MM.1S (cell line): ENCODE results near the gene GBP4.

Experiments
- DNase-seq: peaks from one replicate; pipeline ENCODE4 v3.0.0-alpha.2; 2015
- H2AFZ ChIP-seq: fragments of 300-600 bp; sonication (generic); 2 replicates; pipeline ENCODE4 v1.6.0; 2016; ENCODE audit warnings: antibody characterized with exemption, low read length
- H3F3A ChIP-seq: fragments of 300-600 bp; sonication (generic); 2 replicates; pipeline ENCODE4 v1.6.1; 2016; ENCODE audit warnings: mild to moderate bottlenecking, antibody characterized with exemption, low read length, moderate library complexity, mixed read lengths; ENCODE audit not compliant: insufficient read depth
- H3K27ac ChIP-seq: fragments of 300-600 bp; sonication (generic); 2 replicates; pipeline ENCODE4 v1.5.1; 2016; ENCODE audit warnings: mild to moderate bottlenecking, low read length
- H3K27me3 ChIP-seq: fragments of 300-600 bp; sonication (generic); replicated peaks from 2 replicates; pipeline ENCODE4 v1.6.0; 2016; ENCODE audit warnings: low read length; ENCODE audit not compliant: insufficient read depth
- H3K36me3 ChIP-seq: fragments of 300-600 bp; sonication (generic); replicated peaks from 2 replicates; pipeline ENCODE4 v1.6.1; 2016; ENCODE audit warnings: mild to moderate bottlenecking, low read length, mixed read lengths; ENCODE audit not compliant: insufficient read depth
- H3K4me1 ChIP-seq: fragments of 300-600 bp; sonication (generic); 2 replicates; pipeline ENCODE4 v1.6.1; 2016; ENCODE audit warnings: low read length, mixed read lengths
- H3K4me2 ChIP-seq: fragments of 300-600 bp; sonication (generic); 2 replicates; pipeline ENCODE4 v1.6.0; 2016; ENCODE audit warnings: low read depth, low read length
- H3K4me3 ChIP-seq: fragments of 300-600 bp; sonication (generic); 2 replicates; pipeline ENCODE4 v1.5.1; 2016; ENCODE audit warnings: low read length, mixed read lengths
- H3K79me2 ChIP-seq: fragments of 300-600 bp; sonication (generic); 2 replicates; pipeline ENCODE4 v1.6.1; 2016; ENCODE audit warnings: mixed run types, low read length, mixed read lengths
- H3K9ac ChIP-seq: fragments of 300-600 bp; sonication (generic); 2 replicates; pipeline ENCODE4 v1.6.1; 2016; ENCODE audit warnings: low read length, mixed read lengths
- H3K9me2 ChIP-seq: fragments of 300-600 bp; sonication (generic); replicated peaks from 2 replicates; pipeline ENCODE4 v1.6.1; 2016; ENCODE audit warnings: mild to moderate bottlenecking, low read length, mixed read lengths; ENCODE audit not compliant: insufficient read depth
- H3K9me3 ChIP-seq: fragments of 300-600 bp; sonication (generic); replicated peaks from 2 replicates; pipeline ENCODE4 v1.6.1; 2016; ENCODE audit warnings: mild to moderate bottlenecking, low read length, mixed read lengths; ENCODE audit not compliant: insufficient read depth
- H4K20me1 ChIP-seq: fragments of 300-600 bp; sonication (generic); 2 replicates; pipeline ENCODE4 v1.6.1; 2016; ENCODE audit warnings: mild to moderate bottlenecking, low read length, moderate library complexity, mixed read lengths; ENCODE audit not compliant: insufficient read depth
- EZH2 ChIP-seq: fragments of 300-600 bp; sonication (generic); optimal IDR thresholded peaks from 2 replicates; pipeline ENCODE3; 2017; ENCODE audit warnings: low read depth, mild to moderate bottlenecking, antibody characterized with exemption, low read length, mixed read lengths
- EZH2phosphoT487 ChIP-seq: fragments of 300-600 bp; sonication (generic); IDR thresholded peaks from 2 replicates; pipeline ENCODE4 v1.6.1; 2018; ENCODE audit warnings: antibody characterized with exemption, low read length
- TF ChIP-seq, protein P1 (sequence below): fragments of 300-600 bp; sonication (generic); IDR thresholded peaks from 2 replicates; pipeline ENCODE4 v1.5.1; 2016; ENCODE audit warnings: antibody characterized with exemption, low read length, mixed read lengths

GBP4 gene

DNA sequence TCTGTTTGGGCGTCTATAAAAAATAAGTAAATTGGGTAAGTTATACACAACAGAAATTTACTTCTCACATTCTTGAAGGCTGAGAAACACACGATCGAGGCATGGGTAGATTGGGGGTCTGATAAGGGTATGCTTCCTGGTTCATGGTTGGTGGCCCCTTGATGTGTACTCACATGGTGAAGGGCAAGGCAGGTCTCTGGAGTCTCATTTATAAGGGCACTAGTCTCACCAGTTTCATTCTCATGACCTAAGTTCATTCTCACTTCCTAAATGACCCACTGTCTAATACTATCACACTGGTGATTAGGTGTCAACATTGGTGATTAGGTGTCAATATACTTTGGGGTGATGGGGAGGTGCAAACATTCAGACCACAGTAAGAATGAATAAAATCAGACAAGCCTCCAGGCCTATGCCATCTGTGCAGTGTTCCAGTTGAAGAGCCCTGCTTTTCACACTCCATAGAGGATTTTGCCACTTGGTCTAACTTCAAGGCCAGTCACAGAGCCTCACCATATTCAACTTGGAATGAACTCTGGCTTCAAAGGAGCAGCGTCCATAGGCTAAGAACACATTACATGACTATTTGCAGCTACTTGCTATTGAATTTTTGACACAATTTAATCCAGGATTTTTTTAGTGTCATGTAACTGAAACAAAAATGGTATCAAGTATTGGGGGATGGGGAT lies 2.5 kb upstream of the GBP4 start:
- H4K20me1 ChIP-seq: no peaks in the 10 kb centered on the region
- no peak overlapping the region for H3K4me3 ChIP-seq
- DNase-seq: no peak
- no peaks in the 10 kb centered on the region for H3K79me2 ChIP-seq
- TF ChIP-seq EZH2phosphoT487: no peak
- TF ChIP-seq, protein P1, sequence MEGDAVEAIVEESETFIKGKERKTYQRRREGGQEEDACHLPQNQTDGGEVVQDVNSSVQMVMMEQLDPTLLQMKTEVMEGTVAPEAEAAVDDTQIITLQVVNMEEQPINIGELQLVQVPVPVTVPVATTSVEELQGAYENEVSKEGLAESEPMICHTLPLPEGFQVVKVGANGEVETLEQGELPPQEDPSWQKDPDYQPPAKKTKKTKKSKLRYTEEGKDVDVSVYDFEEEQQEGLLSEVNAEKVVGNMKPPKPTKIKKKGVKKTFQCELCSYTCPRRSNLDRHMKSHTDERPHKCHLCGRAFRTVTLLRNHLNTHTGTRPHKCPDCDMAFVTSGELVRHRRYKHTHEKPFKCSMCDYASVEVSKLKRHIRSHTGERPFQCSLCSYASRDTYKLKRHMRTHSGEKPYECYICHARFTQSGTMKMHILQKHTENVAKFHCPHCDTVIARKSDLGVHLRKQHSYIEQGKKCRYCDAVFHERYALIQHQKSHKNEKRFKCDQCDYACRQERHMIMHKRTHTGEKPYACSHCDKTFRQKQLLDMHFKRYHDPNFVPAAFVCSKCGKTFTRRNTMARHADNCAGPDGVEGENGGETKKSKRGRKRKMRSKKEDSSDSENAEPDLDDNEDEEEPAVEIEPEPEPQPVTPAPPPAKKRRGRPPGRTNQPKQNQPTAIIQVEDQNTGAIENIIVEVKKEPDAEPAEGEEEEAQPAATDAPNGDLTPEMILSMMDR: no peak
- no peak for TF ChIP-seq EZH2
- H3K9me3 ChIP-seq: no peaks in the 10 kb centered on the region
- H2AFZ ChIP-seq: no peak overlapping the region
- H3K9me2 ChIP-seq: no peaks in the 10 kb centered on the region
- peaks cover 16% of the 10 kb centered on the region for H3K4me1 ChIP-seq
- no peak overlapping the region for H3K4me2 ChIP-seq
- peaks cover 9% of the 10 kb centered on the region for H3F3A ChIP-seq
- H3K27ac ChIP-seq: no peak overlapping the region
- H3K36me3 ChIP-seq: no peaks in the 10 kb centered on the region
- no peaks in the 10 kb centered on the region for H3K27me3 ChIP-seq
- no peak overlapping the region for H3K9ac ChIP-seq

DNA sequence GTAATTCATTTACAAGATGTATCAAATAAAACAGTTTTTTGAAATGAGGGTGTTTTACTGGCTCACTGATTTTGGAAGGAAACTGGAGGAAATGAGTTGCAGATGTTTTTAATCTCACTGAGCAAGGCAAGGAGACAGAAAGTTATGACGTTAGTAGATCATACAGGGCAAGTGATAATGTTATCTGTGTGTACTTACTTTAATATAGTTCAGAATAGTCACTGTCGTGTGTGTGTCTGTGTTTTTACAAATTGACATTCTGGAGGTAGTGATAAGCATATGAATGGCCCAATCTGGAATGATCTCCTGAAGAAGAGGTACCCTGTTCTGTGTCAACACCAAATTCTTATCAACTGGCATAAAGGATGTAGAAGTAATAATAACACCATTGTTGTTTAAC lies 1.9 kb upstream of the GBP4 start:
- no peak overlapping the region for H3K4me3 ChIP-seq
- DNase-seq: no peak

DNA sequence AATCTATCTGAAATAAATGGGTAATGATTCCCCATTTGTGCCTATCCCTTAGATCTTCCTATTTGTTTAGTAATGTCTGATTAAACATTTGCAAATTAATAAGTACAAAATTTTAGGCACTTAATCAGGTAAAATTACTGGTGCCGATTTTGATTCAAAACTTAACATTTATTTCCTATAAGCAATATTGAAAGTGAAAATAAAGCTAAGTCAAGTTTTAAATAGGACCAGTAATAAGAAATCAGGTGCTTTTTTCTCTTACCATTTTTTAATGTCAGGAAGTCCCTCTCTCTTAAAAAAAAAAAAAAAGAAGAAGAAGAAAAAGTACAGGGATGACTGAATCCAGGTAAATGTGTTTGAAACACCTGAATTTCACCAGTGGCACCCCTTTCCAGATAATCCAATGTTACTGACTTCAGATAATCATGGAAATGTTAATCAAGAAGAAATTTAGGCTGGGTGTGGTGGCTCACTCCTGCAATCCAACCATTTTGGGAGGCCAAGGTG lies 836 bp upstream of the GBP4 start:
- Histone ChIP-seq H3K36me3 (no peaks in the 10 kb centered on the region), H3K4me2 (peak overlapping the region; percentile 93), H3F3A (peaks cover 9% of the 10 kb centered on the region), H3K9ac (peak overlapping the region; percentile 2; the same call in 1 of the 2 replicates), H3K4me1 (peaks cover 16% of the 10 kb centered on the region), H3K27ac (peak overlapping the region; percentile 17; the same call in 1 of the 2 replicates), H3K9me3 (no peaks in the 10 kb centered on the region), H4K20me1 (no peaks in the 10 kb centered on the region), H3K4me3 (peak overlapping the region; percentile 58), H3K9me2 (no peaks in the 10 kb centered on the region), H3K79me2 (no peaks in the 10 kb centered on the region), H2AFZ (peak overlapping the region; percentile 12; the same call in 1 of the 2 replicates), H3K27me3 (no peaks in the 10 kb centered on the region)
- TF ChIP-seq EZH2phosphoT487: no peak
- DNase-seq: peak; percentile 40

More for the DNA sequence above, 1.9 kb upstream of the GBP4 start:
- no peaks in the 10 kb centered on the region for H3K9me2 ChIP-seq
- no peaks in the 10 kb centered on the region for H3K27me3 ChIP-seq
- H4K20me1 ChIP-seq: no peaks in the 10 kb centered on the region
- no peak overlapping the region for H3K9ac ChIP-seq
- no peaks in the 10 kb centered on the region for H3K9me3 ChIP-seq
- no peak overlapping the region for H2AFZ ChIP-seq
- TF ChIP-seq, protein P1: no peak
- TF ChIP-seq EZH2: no peak
- TF ChIP-seq EZH2phosphoT487: no peak
- no peaks in the 10 kb centered on the region for H3K79me2 ChIP-seq
- no peak overlapping the region for H3K27ac ChIP-seq
- H3K4me1 ChIP-seq: peaks cover 16% of the 10 kb centered on the region
- H3K4me2 ChIP-seq: no peak overlapping the region
- H3K36me3 ChIP-seq: no peaks in the 10 kb centered on the region
- H3F3A ChIP-seq: peaks cover 9% of the 10 kb centered on the region

DNA sequence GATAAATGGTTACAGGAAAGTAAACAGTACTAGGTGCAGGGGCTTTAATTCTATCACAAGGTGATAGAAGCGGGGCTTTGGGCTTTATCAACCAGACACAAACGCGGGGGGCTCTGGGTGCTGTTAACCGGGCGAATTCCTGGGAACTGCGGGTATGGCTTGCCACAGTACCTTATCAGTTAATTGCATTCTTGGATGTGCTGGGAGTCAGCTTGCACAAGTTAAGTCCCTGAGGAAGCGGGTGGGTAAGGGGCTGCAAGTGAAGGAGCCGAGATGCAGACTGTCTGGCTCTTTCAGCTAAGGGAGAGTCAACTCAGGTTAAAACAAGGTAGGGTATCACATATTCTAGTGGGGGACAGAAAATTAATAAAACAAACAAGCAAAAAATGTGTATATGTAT lies 661 bp downstream of the GBP4 start:
- H3K27ac ChIP-seq: no peak overlapping the region
- peaks cover 9% of the 10 kb centered on the region for H3F3A ChIP-seq
- no peak overlapping the region for H3K9ac ChIP-seq
- H3K9me3 ChIP-seq: no peaks in the 10 kb centered on the region
- no peaks in the 10 kb centered on the region for H3K27me3 ChIP-seq
- no peaks in the 10 kb centered on the region for H3K9me2 ChIP-seq
- no peaks in the 10 kb centered on the region for H3K36me3 ChIP-seq
- no peaks in the 10 kb centered on the region for H3K79me2 ChIP-seq
- H3K4me2 ChIP-seq: peak overlapping the region; percentile 93; the same call in 1 of the 2 replicates
- no peak overlapping the region; the same call in 1 of the 2 replicates for H3K4me3 ChIP-seq
- H4K20me1 ChIP-seq: no peaks in the 10 kb centered on the region
- H2AFZ ChIP-seq: no peak overlapping the region
- peaks cover 16% of the 10 kb centered on the region for H3K4me1 ChIP-seq
- TF ChIP-seq, protein P1: no peak
- no peak for DNase-seq
